GM18870 (cell line): ENCODE data around the gene C19orf12.

Experiments used
- ATAC-seq: cut with Tn5 transposase; IDR thresholded peaks from one replicate; pipeline ENCODE4 v1.9.1; 2021; ENCODE audit warnings: moderate library complexity; ENCODE audit not compliant: unreplicated experiment

The C19orf12 gene

GRCh38 chr19:29697523-29698261 is 17.4 kb downstream of the C19orf12 start:
- ATAC-seq: no peak

GRCh38 chr19:29696565-29696846 is 18.6 kb downstream of the C19orf12 start:
- no peak for ATAC-seq

- ATAC-seq: no peak
These were observed 19.1 kb downstream of the C19orf12 start for GRCh38 chr19:29695765-29696564.

- no peak for ATAC-seq
These were observed 20.1 kb downstream of the C19orf12 start for GRCh38 chr19:29694669-29695627.

DNA sequence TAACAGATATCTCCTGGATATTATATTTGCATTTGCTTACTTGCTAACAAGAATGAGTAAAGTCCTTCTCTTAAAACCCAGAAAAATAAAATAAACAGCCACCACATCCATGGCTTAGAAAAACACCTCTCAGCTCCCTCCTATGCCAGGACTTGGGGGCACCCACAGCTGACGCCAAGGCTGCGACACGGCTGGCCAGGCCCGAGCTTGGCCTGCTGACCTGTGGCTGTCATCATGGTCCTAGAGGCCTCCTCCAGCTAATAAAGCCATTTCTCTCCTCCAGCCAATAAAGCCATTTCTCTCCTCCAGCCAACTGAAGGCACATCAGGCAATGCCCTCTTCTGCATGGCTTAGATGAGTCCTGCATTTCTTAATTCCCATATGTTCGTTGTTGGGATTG is 20.9 kb downstream of the C19orf12 start:
- no peak for ATAC-seq

GRCh38 chr19:29690842-29691241 is 24.2 kb downstream of the C19orf12 start:
- ATAC-seq: no peak

- no peak for ATAC-seq
These were observed 26.9 kb downstream of the C19orf12 start for GRCh38 chr19:29687897-29688728.

- ATAC-seq: no peak
These were observed 27.7 kb downstream of the C19orf12 start for GRCh38 chr19:29687244-29687896.

DNA sequence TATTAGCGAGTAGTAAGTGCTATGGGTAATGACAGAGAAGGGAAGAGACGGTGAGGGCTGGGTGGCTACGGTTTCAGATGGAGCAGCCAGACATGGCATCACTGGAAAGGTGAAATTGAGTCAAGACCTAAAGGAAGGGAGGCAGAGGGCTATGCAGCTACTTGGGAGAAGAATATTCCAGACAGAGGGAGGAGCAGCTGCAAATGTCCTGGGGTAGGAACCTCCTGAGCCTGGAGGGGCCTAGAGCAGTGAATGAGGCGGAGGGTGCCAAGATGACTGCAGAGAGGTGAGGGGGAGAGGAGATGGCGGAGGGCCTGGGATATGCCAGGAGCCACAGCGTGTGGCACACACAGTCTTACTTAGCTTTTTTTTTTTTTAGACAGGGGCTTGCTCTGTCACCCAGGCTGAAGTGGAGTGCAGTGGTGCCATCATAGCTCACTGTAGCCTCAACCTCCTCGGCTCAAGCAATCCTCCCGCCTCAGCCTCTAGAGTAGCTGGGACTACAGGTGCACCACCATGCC is 28.7 kb downstream of the C19orf12 start:
- ATAC-seq: no peak

- no peak for ATAC-seq
These were observed 29.7 kb downstream of the C19orf12 start for GRCh38 chr19:29685326-29685725.

DNA sequence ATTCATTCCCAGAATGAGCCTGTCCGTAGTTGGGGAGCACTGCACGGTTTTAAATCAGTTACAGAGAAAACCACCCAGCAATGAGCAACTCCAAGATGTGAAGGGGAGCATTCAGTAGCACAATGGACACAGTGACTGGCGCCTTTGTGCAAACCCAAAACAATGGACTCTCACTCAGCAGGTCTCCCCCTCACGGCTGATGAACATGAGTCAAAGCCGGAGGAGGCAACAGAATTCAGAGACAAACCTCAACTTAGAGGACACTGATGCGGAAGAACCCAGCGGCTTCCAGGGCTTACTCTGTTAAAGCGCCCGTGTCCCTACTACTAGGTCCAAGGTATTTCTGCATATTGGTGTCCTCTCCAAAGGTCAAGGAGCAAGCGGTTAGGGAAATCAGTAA is 32.1 kb downstream of the C19orf12 start:
- ATAC-seq: no peak

DNA sequence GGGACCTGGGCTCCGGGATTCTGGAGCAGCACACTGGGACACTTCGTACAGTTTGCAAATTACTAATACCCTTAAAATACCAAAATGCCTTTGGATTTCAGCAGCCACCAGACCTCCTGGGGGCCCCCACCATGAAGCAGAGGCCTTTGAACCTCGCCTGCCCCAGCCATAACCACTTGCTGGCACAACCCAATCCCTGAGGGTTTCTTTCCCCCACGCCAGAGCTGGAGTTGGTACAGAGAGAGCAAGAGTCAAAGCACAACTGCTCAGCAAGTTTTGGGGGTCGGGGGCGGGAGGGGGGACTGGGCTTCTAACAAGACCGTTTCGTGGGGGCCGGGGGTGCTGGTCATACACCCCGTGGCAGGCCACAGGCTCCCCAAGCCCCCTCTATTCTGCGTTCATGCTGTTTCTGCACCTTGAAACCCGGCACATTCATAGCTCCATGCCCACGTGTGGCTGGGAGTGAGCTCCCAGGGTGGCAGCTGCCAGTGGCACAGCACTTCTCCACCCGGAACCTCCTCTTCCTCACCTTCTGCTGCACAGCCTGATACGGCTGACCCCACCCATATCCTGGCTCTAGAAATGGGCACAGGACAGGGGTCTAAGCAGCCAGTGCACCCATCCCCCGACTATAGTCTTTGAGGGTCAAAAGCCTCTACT is 32.7 kb downstream of the C19orf12 start:
- ATAC-seq: no peak

DNA sequence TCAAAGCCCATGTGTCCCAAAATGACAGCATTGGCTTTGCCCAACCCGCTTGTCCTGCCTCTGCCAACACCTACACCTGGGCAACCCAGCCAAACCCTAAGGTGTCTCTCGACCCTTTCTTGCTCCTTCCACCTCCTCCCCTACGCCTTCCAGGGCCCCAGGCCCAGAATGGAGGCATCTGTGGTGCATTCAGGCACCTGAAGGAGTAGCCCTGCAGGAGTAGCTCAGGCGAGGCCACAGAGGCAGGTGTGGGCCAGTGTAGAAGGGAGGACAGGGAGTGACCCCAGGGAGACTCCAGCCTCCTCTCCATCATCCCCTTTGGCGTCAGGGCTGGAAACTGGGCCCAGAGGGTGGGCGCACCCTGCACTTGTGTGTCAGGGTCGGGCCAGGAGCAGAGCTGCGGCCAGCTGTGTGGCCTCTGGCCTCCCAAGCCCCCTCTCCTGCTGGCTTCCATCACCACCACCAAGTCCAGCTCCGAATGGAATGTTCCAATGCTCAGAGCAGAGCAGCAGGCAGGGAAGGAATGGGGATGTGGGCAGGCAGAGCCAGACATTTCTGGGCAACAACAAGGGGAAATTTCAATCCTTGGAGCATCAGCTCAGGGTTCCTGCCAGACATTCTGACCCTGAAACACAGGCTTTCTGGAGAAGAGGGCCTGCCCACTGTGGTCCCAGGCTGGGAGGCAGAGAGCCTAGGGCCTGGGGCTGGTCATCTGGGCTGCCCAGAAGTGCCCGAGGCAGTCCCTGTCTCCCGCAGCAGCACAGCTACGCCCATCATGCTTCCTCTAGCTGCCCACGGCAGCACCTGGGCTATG is 33.4 kb downstream of the C19orf12 start:
- ATAC-seq: no peak

- ATAC-seq: no peak
These were observed 34.1 kb downstream of the C19orf12 start for GRCh38 chr19:29680937-29681336.

GRCh38 chr19:29680447-29680846 is 34.6 kb downstream of the C19orf12 start:
- no peak for ATAC-seq

GRCh38 chr19:29679598-29680210 is 35.4 kb downstream of the C19orf12 start:
- ATAC-seq: no peak

- ATAC-seq: no peak
These were observed 36.5 kb downstream of the C19orf12 start for GRCh38 chr19:29678484-29679106.
